HepG2 (cell line): Measurements from ENCODE around the gene PRCD. TPM values are rescaled to one million over a fixed set of nuclear protein-coding genes. Genes with fewer than 3 reads are reported as not detected.

Experiments
- CENPX ChIP-seq: sonication (generic); formaldehyde crosslinking; IDR thresholded peaks from 2 replicates; pipeline ENCODE4 v1.9.0; 2021; ENCODE audit warnings: mild to moderate bottlenecking, missing genetic modification reagents, moderate library complexity
- FIP1L1 ChIP-seq: fragments of 200-400 bp; formaldehyde crosslinking; IDR thresholded peaks from 2 replicates; pipeline ENCODE4 v1.6.1; 2018; ENCODE audit warnings: low read depth, mild to moderate bottlenecking, low read length, moderate library complexity, borderline replicate concordance; ENCODE audit not compliant: insufficient read depth
- FOXC1 ChIP-seq: sonication (generic); formaldehyde crosslinking; IDR thresholded peaks from 2 replicates; pipeline ENCODE4 v1.8.0; 2022; ENCODE audit warnings: mild to moderate bottlenecking, missing genetic modification reagents, borderline replicate concordance
- MEF2D ChIP-seq: sonication (generic); formaldehyde crosslinking; IDR thresholded peaks from 2 replicates; pipeline ENCODE4 v1.5.1; 2020; ENCODE audit warnings: mild to moderate bottlenecking, missing genetic modification reagents
- NFKB2 ChIP-seq: sonication (generic); formaldehyde crosslinking; IDR thresholded peaks from 2 replicates; pipeline ENCODE4 v1.4.0; 2020; ENCODE audit warnings: missing genetic modification reagents, borderline replicate concordance
- TARDBP ChIP-seq: sonication (generic); formaldehyde crosslinking; IDR thresholded peaks from 2 replicates; pipeline ENCODE4 v1.8.0; 2022; ENCODE audit warnings: mild to moderate bottlenecking, missing genetic modification reagents
- XBP1 ChIP-seq: sonication (generic); formaldehyde crosslinking; IDR thresholded peaks from 2 replicates; pipeline ENCODE4 v1.5.0; 2020; ENCODE audit warnings: missing genetic modification reagents
- ZBTB1 ChIP-seq: sonication (generic); formaldehyde crosslinking; IDR thresholded peaks from 2 replicates; pipeline ENCODE4 v1.4.0; 2020; ENCODE audit warnings: missing genetic modification reagents, borderline replicate concordance
- ZBTB46 ChIP-seq: sonication (generic); formaldehyde crosslinking; IDR thresholded peaks from 2 replicates; pipeline ENCODE4 v1.4.0; 2020; ENCODE audit warnings: mild to moderate bottlenecking, missing genetic modification reagents, borderline replicate concordance
- ZIK1 ChIP-seq: sonication (generic); formaldehyde crosslinking; IDR thresholded peaks from 2 replicates; pipeline ENCODE4 v1.5.0; 2020; ENCODE audit warnings: mild to moderate bottlenecking, low read depth, missing genetic modification reagents, borderline replicate concordance
- ZNF12 ChIP-seq: sonication (generic); formaldehyde crosslinking; IDR thresholded peaks from 2 replicates; pipeline ENCODE4 v1.5.0; 2020; ENCODE audit warnings: missing genetic modification reagents
- ZNF496 ChIP-seq: sonication (generic); formaldehyde crosslinking; IDR thresholded peaks from 2 replicates; pipeline ENCODE4 v1.8.1; 2023; ENCODE audit warnings: mild to moderate bottlenecking, moderate library complexity, missing genetic modification reagents; ENCODE audit not compliant: insufficient replicate concordance
- ZNF501 ChIP-seq: sonication (generic); formaldehyde crosslinking; IDR thresholded peaks from 2 replicates; pipeline ENCODE4 v1.5.1; 2020; ENCODE audit warnings: mild to moderate bottlenecking, moderate library complexity, missing genetic modification reagents
- ZNF687 ChIP-seq: sonication (generic); formaldehyde crosslinking; IDR thresholded peaks from 2 replicates; pipeline ENCODE4 v1.5.1; 2020; ENCODE audit warnings: mild to moderate bottlenecking, missing genetic modification reagents, moderate library complexity
- polyA plus RNA-seq, 8 experiments: library from polyadenylated mRNA; depleted of rRNA in 3 of 8; stranded (reverse) in 7 of 8; unstranded in 1 of 8; fragments of >200 nt; fragmentation: Illumina TruSeq in 4 of 8; extraction: Trizol in 4 of 8; gene quantifications; 2 replicates each; pipeline versions ENCODE4 v1.2.1 to v1.2.3, GENCODE V29; 2011 to 2016; ENCODE audit warnings: low read depth in 4 of 8, missing spikeins in 1 of 8, mixed read lengths in 1 of 8; ENCODE audit not compliant: insufficient read depth in 1 of 8
- total RNA-seq, 5 experiments: library from RNA; depleted of rRNA; stranded (reverse); fragments of >200 nt; fragmentation: Illumina TruSeq; extraction: Trizol; gene quantifications; 2 replicates each; pipeline ENCODE4 v1.2.3, GENCODE V29; 2016; ENCODE audit warnings: low read depth in 1 of 5
- TF ChIP-seq, protein P1 (sequence below): sonication (generic); formaldehyde crosslinking; IDR thresholded peaks from 2 replicates; pipeline ENCODE4 v1.5.0; 2020; ENCODE audit warnings: mild to moderate bottlenecking, missing genetic modification reagents
- TF ChIP-seq, protein P2 (sequence below): sonication (generic); formaldehyde crosslinking; IDR thresholded peaks from 2 replicates; pipeline ENCODE4 v1.9.0; 2022; ENCODE audit warnings: low read depth, missing genetic modification reagents

Gene PRCD
- total and polyA plus RNA-seq, 2 of the 13 experiments (the other 11 are each of a cell fraction or from before 2014, with no cell fraction given) = 0.51 TPM; not detected in 1

DNA sequence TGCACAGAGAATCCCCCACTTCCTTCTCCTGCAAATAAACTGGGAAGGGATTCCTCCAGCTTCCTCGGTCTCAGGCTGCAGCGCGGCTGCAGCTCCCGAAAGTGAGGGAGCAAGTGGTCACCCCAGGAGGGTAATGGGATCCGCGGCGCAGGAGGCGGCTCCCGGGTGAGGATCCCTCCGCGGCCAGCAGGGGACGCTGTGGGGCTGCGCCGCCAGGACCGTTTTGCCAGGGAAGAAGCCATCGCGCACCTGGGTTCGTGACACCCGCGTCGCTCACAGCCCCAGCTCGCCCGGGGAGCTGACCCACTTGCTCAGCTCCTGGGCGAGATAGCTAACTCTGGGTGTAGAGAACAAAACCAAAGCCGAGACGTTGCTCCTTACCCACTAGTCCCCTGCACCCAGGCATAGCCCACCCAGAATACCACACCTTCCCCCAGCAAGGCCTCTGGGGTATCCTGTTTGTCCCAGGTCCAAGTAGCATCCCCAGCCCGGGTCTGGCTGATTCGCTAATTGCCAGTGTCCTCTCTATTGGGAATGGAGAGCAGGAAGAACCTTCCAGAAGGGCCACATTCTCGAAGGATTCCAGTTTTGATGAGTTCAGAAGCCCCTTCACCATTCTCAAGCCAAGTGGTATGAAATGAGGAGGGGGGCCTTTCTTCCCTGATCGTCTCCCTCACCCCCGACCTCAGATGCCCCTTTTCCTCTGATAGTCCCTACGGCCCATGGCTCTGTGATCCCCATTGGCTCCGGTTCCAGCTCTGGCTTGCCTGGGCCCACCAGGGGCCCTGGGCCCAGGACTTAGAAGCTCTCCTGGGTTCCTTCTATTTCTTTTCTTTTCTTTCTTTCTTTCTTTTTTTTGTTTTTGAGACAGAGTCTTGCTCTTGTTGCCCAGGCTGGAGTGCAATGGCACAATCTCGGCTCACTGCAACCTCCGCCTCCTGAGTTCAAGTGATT lies 16.5 kb upstream of the PRCD start (continued):
- TF ChIP-seq ZBTB46 (CRISPR knock-in tag) = no peak
- no peak for TF ChIP-seq CENPX
- no peak for TF ChIP-seq ZBTB1 (CRISPR knock-in tag)
- TF ChIP-seq FIP1L1 = no peak
- TF ChIP-seq MEF2D (CRISPR knock-in tag) = no peak
- no peak for TF ChIP-seq FOXC1
- no peak for TF ChIP-seq TARDBP
- peak; percentile 87 for TF ChIP-seq NFKB2 (CRISPR knock-in tag)
- peak; percentile 43; the same call in 1 of the 2 replicates for TF ChIP-seq ZNF501 (CRISPR knock-in tag)
- TF ChIP-seq ZIK1 (CRISPR knock-in tag) = 0 out of 2 replicates have a peak, but pooled peaks have one; percentile 39
- TF ChIP-seq ZNF687 (CRISPR knock-in tag) = peak; percentile 91
- TF ChIP-seq XBP1 (CRISPR knock-in tag) = no peak
- TF ChIP-seq, protein P1, sequence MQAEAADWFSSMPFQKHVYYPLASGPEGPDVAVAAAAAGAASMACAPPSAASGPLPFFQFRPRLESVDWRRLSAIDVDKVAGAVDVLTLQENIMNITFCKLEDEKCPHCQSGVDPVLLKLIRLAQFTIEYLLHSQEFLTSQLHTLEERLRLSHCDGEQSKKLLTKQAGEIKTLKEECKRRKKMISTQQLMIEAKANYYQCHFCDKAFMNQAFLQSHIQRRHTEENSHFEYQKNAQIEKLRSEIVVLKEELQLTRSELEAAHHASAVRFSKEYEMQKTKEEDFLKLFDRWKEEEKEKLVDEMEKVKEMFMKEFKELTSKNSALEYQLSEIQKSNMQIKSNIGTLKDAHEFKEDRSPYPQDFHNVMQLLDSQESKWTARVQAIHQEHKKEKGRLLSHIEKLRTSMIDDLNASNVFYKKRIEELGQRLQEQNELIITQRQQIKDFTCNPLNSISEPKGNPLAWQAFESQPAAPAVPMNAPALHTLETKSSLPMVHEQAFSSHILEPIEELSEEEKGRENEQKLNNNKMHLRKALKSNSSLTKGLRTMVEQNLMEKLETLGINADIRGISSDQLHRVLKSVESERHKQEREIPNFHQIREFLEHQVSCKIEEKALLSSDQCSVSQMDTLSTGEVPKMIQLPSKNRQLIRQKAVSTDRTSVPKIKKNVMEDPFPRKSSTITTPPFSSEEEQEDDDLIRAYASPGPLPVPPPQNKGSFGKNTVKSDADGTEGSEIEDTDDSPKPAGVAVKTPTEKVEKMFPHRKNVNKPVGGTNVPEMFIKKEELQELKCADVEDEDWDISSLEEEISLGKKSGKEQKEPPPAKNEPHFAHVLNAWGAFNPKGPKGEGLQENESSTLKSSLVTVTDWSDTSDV (CRISPR knock-in tag) = 0 out of 2 replicates have a peak, but pooled peaks have one; percentile 35
- TF ChIP-seq, protein P2, sequence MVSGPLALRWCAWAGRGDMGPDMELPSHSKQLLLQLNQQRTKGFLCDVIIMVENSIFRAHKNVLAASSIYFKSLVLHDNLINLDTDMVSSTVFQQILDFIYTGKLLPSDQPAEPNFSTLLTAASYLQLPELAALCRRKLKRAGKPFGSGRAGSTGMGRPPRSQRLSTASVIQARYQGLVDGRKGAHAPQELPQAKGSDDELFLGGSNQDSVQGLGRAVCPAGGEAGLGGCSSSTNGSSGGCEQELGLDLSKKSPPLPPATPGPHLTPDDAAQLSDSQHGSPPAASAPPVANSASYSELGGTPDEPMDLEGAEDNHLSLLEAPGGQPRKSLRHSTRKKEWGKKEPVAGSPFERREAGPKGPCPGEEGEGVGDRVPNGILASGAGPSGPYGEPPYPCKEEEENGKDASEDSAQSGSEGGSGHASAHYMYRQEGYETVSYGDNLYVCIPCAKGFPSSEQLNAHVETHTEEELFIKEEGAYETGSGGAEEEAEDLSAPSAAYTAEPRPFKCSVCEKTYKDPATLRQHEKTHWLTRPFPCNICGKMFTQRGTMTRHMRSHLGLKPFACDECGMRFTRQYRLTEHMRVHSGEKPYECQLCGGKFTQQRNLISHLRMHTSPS (CRISPR knock-in tag) = peak; percentile 76; the same call in 1 of the 2 replicates
- TF ChIP-seq ZNF12 (CRISPR knock-in tag) = no peak
- no peak for TF ChIP-seq ZNF496 (CRISPR knock-in tag)
